Measurements from ENCODE around the gene TAB2.

TAB2 gene

DNA sequence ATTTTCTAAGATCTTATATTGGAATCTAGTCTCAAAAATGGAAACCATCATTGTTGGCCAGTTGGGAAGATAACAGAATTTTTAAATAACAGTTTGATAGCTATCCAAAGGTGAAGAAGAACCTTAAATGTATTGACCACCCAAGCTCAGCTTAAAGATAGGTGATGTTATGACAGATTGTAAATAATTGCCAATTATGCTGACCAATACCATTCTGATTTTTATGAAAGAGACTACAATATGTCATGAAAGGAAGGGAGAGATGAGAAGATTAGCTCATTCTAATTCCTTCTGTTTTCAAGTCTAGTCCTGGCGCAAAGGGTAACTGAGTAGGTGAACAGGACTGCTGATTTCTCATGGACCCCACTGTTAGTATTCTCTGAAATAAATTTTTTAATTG, 5.7 kb upstream of the TAB2 start:
- no peak for DNase-seq (ENCODE audit: low read depth in 2 of 2)

DNA sequence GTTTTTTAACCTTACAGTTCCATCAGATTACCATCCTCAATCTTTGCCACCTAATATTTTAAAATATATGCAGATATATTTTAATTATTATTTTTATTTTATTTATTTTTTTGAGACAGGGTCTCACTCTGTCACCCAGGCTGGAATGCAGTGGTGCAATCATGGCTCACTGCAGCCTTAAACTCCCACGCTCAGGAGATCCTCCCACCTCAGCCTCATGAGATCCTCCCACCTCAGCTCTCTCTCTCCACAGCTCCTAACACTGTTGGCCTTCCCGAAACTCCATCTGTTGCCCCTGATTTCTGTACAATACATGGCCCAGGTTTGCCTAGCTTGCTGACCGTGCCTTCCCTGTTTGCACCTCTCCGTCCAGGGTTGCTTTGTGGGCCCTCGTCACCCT, 4.4 kb upstream of the TAB2 start:
- no peak for DNase-seq (ENCODE audit: low read depth in 2 of 2)

DNA sequence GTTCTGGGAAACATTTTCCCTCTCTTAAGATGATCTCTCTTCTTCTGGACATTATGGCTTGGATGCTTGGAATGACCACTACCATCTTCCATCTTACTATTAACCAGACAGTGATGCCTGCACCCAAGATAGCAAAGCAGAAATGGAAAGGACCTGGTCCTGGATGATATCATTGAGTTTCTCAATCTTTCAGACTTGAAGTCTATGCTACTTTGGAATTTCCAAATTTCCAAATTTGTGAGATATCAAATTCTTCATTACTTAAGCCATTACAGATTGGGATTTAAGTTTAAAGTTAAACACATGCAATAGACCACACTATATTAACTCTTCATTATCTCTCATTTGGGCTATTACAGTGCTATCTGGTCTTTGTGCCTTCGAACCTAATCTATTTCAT, 3.7 kb upstream of the TAB2 start:
- DNase-seq (ENCODE audit: low read depth in 2 of 2): no peak

DNA sequence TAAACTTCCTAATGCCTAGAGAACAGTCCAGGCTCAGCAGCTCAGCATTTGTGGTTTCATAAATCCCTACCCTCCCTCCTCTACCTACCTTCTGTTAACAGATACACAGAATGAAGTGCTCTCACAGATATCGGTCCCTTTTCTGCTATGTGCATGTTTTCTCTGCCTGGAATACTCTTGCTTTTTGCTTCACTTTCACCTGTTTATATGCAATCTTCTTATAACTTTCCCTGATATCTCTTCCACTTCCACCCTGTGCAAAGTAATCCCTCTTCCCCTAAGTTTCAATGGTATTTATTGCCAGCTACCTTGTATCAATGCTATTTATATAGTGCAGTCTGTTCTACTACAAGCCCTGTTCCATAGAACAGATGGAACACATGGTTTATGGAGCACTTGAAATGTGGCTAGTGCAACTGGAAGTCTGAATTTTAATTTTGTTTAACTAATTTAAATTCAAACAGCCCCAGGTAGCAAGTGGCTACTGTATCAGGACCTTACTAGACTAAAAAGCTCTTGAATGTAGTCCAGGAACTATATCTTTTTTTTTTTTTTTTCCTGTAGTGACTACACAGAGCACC, 3.1 kb upstream of the TAB2 start:
- no peak for DNase-seq (ENCODE audit: low read depth in 2 of 2)

DNA sequence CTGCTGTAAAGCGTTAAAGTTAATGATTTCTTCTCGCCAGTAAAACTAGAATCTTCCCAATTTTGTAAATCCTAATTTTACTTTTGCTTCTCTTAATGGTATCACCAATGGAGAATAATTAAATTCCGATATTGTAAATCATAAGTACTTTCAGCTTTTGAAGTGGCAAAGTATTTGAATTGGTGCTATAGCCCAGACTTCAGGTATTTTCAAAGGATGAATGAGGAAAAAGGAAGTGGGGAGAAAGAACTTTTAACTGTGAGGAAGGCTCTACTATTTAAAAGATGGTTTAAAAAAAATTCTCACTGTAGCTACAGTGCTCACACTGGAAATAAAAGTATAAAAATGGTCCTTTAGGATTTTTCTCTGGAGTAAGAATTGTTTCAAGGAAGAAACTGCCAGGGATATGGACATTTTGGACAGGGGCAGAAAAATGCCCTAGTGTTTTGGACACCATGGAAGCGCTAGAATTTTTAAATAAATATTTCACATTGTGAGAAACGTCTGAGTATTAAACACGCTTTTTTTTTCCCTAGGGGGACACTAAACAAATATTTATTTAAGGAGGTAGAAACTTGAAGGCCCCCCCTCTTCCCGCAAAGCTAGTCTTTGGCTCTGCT, 1.3 kb upstream of the TAB2 start:
- DNase-seq (ENCODE audit: low read depth in 2 of 2): no peak

DNA sequence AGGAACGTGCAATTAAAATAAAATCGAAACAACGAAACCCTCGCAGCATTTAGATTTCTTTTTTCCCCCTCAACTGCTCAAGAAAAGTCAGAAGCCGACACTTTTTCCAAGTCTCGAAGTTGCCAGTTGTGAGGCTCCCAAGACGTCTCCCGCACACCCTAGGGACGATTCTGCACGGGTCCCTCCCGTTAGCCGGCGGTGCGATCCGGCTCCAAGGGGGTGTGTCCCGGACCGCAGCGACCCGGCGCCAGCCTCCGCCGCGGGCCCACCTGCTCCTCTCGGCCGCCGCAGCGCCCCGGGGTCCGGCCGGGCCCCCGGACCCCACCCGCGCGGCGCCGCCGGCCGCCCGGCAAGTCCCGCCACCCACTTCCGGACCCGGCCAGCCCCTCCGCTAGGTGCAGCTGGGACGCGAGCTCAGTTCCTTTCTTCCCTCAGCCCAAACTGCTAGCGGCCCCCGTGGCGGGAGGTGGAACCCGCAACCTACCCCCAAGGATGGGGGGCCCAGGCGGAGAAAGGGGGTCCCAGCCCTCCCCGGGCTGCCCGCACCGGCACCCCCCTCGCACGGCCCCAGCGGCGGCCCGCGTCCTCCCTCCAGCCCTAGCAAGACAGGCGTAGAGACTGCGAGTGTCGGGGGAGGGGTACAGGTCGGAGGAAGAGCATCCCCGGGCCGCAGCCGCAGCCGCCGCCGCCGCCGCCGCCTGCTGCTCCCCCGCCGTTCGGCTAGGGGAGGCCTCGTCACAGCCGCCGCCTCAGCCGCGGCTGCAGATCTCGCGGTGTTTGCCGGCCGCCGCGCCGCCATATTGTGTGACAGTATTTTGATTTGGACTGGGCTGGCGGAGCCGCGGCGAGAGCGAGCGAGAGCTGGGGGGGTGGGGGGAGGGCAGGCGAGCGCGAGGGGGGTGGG, 520 bp upstream of the TAB2 start:
- DNase-seq (ENCODE audit: low read depth in 2 of 2): peak; percentile 77 to 84

DNA sequence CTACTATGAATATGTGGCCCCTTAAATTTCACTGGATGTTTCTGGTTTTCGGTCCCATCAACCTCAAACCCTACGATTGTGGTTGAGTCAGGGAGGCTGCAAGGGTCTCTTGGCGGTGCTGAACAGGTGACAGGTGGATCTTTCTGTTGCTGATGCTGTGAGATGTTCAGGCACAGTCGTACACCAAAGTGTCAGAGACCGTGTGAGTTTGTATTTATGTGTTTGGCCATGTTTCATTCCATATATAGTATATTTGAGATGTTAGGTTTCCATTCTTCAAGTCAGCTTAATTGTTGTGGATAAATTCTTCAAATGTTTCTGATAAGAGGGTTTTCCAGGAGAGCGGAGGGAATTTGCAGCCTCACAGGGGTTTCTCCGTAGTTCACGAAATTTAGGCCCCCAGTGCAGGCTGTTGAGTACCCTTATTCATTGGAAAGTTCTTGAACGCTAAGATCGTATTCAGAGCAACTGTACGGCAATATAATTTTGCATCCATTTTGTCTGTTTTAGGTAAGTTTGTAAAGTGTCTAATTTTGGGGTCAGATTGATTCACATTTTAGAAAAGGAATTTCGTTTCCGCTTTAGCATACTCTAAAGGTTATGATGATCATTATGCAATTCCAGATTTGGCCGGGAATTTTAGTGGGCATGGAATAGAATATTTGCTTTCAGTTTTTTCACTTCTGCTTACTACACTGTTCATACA, 1.2 kb downstream of the TAB2 start:
- DNase-seq (ENCODE audit: low read depth in 2 of 2): no peak

DNA sequence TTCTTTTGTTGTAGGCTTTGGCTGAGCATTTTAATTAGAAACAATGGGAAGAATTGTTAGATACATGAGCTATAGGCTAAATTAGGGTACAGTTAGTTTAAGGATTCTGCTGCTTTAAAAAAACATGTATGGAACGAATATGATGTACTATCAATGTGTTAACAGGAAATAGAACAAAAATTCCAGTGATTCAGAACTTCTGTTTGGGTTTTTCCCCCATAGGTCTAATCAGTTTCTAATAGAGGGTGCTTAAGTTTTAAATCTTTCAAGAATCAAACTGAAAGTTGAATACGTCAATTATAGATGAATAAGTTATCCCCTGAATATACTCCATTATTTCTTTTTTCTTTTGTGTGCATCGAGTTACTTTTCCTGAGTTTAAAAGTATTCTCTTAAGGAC, 1.9 kb downstream of the TAB2 start:
- no peak for DNase-seq (ENCODE audit: low read depth in 2 of 2)

DNA sequence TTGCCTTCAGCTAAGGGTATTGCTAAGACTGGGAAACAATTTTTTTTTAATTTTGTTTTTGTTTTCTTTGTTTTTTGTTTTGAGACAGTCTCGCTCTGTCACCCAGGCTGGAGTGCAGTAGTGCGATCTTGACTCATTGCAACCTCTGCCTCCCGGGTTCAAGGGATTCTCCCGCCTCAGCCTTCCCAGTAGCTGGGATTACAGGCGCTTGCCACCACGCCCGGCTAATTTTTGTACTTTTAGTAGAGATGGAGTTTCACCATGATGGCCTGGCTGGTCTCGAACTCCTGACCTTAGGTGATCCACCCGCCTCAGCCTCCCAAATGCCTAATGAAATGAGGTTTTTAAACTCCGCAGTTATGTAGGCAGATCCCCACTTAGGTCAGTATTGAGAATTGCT, 2.5 kb downstream of the TAB2 start:
- peak; percentile 12 to 19 for DNase-seq (ENCODE audit: low read depth in 2 of 2)

DNA sequence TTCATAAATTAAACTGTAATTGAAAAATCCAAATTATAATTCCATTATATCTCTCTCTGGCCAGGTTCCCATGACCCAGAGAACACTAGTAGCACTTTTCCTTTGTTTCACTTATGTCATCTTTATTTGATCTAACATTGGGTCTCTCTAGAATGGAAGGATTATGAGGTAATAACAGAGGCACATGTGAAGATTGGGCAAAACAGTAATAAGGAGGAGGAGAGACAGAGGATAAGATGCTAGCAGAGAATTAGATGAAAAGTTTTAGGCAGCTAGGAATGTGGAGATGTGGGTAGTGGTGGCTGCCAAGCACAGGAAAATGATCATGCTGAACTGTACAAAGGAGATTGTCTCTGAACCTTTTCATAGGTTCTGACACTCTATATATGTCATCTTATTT, 3.3 kb downstream of the TAB2 start:
- no peak for DNase-seq (ENCODE audit: low read depth in 2 of 2)

DNA sequence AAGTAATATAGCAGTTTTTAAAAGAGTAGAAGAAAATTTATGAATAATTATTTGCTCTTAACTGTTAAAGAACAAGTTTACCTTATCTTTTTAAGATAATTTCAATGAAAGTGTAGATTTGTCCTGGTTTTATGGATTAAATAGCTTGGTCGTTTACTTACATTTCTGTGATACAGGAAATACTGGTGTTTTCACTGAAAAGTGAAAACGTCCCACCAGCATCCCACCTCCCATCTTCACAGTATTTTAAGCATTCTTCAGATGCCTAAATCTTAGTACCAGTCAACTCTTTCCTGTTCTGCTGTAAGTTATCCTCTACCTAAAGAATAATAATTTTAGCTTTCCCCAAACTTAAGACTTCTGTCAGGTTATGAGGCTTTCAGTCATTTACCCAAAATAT, 5.8 kb downstream of the TAB2 start:
- no peak for DNase-seq (ENCODE audit: low read depth in 2 of 2)

DNA sequence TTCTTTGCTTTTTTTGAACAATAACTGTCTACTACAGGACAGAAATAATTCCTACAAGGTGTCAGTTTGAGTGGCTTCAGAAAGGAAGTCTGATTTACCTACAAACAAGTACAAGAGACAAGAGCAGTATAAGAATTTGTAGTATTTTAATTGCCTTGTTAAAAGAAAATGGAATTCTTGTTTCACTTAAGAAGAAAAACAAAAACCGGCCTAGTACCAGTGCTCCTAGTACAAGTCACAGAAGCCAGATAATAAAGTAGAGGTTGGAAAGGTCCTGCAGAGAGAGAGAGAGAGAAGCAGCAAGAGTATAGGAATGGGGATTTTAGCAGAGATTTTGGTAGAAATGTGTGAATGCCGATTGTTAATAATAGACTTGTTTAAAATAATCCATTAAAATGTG, 6.4 kb downstream of the TAB2 start:
- DNase-seq (ENCODE audit: low read depth in 2 of 2): no peak

DNA sequence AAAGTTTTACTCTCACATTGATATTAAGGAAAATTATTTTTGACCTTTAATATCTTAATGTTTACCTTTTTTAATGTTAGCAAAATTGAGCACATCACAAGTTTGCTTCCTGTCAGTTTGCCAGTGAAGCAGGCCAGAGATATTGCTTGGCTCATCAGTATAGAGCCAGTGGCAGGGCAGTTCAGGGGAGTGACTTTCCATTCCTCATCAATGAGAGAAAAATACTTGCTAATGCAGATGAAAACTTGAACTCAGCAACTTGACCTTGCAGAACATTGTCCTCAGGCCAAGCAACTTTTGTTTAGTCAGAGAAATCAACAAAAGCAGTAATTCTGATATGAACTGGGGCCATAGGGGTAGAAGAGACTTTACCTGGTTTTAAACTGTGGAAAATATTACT, 6.9 kb downstream of the TAB2 start:
- no peak for DNase-seq (ENCODE audit: low read depth in 2 of 2)

DNA sequence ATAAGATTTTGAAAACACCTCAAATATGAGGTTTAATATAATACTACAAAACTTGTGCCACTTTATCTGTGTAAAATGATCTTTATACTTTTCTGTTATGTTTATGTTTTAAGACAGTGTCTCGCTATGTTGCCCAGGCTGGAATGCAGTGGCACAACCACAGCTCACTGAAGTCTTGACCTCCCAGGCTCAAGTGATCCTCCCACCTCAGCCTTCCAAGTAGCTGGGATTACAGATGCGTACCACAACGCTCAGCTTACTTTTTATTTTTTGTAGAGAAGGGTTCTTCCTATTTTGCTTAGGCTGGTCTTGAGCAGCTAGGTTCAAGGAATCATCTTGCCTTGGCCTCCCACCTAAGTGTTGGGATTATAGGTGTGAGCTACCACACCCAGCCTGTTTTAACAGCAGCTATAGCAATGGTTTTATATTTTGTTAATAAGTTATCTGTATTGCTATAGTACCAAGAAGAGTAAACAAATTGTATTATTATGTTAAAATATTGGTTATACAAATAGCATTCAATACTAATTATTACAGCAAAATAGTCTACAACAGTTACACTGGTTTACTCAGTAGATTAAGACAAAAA, 8.2 kb downstream of the TAB2 start:
- DNase-seq (ENCODE audit: low read depth in 2 of 2): no peak

DNA sequence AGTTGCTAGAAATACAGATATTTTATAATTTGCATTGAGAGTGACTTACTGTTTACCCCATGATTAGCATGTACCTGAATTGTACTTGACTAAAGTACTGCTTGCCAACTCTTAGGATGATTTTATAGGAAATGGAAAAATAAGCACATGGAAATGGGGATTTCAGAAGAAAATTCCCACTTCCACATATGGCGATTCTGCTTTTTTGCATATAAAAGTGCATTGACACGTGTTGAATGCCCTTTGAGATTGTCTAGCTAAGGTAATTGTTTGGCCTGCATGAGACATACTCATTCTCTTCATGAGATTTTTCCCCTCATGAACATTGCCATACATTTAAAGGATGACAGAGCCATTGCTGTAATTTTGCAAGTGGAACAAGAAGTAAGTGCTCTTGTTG, 10.1 kb downstream of the TAB2 start:
- DNase-seq (ENCODE audit: low read depth in 2 of 2): no peak

DNA sequence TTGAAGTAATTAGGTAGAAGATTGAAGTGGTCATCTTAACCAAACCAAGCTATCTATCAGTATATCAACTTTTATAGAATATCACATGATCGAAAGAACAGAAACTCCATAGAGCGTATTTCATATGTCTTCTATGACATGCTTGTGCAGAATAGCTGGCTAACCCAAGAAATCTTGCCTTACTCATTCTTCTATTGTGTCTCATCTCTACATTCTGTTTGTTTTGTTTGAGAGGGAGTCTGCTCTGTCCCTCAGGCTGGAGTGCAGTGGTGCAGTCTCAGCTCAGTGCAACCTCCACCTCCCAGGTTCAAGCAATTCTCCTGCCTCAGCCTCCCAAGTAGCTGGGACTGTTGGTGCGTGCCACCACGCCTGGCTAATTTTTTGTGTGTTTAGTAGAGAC, 10.6 kb downstream of the TAB2 start:
- no peak for DNase-seq (ENCODE audit: low read depth in 2 of 2)

DNA sequence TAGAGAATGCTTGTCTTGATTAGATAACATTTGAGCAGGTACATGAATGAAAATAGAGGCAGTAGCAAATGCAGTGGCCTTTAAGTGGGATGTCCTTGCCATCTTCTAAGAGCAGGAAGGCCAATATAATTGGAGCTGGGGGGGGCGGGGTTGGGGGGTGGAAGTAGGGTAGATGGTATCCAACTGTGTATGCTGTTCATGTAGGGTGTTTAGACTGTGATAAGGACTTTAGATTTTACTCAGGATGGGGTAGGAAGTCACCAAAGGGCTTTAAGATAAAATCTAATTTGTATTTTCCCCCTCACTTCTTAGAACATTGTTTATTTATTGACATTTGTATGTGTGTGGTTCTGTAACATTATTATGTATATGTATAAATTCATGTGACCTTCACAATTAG, 12.0 kb downstream of the TAB2 start:
- DNase-seq (ENCODE audit: low read depth in 2 of 2): no peak

DNA sequence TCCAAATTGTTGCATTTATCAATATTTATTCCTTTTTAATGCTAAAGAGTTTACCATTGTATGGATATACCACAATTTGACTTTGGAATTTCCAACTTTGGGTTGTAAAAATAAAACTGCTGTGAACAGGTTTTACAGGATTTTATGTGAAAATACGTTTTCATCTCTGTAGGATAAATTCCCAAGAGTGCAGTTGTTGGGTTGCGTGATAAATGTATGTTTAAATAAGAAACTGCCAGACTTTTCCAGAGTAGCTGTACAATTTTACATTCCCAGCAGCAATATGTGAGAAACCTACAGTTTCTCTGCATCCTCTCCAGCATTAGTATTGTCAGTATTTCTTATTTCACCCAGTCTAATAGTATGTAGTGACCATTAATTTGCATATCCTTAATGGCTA, 12.6 kb downstream of the TAB2 start:
- no peak for DNase-seq (ENCODE audit: low read depth in 2 of 2)

DNA sequence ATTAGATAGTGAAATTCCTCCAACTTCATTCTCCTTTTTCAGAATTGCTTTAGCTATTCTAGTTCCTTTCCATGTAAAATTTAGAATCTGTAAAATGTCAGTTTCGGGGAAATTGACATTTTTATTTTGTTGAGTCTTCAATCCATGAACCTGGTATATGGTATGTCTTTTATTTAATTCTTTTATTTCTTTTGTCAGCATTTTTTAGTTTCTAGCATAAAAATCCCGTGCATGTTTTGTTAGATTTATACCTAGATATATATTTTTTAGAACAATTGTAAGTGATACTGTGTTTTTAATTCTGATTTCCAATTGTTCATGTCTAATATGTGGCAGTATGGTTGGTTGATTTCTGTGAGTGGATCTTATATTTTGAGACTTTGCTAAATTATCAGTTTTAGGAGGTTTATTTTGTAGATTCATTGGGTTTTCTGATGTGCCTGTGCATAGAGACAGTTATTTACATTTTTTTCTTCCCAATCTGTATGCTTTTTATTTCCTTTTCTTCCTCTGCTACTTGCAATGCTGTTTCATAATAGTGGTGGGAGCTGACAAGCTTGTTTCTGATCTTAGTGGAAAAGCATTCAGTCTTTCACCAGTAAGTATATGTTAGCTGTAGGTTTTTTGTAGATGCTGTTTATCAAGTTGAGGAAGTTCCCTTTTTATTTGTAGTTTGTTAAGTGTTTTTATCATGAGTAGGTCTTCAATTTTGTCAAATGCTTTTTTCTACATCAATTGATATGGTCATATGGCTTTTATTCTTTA, 13.7 kb downstream of the TAB2 start:
- no peak for DNase-seq (ENCODE audit: low read depth in 2 of 2)

DNA sequence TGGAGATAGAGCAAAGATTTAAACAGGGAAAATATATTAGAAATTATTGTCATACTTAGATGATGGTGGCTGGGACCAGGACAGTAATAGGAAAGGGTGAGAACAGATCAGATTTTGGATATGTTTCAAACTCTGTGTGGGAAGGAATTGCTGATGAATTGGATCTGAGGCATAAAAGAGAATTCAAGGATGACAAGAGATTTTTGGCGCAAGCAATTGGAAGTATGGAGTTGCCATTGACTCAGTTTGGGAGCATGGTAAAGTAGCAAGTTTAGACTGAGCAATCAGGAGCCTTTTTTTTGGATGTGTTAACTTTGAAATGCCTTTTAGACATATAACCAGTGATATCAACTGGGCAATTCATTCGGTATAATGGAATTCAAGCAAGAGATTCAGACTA, 14.4 kb downstream of the TAB2 start:
- DNase-seq (ENCODE audit: low read depth in 2 of 2): no peak

DNA sequence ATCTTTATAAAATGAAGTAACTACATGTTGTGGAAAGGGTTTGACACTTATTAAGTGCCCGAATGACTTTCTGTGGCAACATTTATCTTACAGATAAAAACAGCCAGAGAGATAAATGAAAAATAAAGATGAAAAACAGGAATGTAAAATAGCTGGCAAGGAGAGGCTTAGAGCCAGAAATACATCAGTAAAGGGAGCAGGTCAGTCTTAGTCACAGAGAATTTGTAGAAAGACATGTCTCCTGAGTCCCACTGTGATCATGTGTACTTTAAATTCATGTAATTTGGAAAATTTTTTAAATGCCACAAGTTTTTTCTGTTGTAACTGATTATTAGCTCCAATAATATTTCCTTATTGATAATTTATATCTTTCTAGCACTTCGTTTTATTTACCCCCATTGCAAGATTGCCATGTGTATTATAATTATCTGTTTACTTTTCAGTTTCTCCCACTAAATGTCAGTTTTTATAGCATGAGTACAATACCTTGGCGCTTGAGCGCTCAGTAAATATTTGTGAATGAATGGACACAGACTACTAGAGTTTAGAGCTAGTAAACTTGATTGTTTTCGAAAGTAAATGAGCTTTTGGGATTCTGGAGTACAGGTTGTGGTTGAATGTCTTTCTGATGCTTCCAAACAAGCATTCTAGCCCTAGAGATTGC, 15.2 kb downstream of the TAB2 start:
- no peak for DNase-seq (ENCODE audit: low read depth in 2 of 2)

Measured in stimulated activated CD4-positive, alpha-beta T cell treated with anti-CD3 and anti-CD28 coated beads, Interleukin-12 subunit alpha, Interleukin-12 subunit beta, amount 100 ng/mL, for 24 hours (primary cell).